SU-DHL-6 (cell line): ENCODE measurements around the gene CUEDC1.

Experiments
- CTCF ChIP-seq: fragments of 200-600 bp; sonication (generic); IDR thresholded peaks from one replicate; pipeline ENCODE4 v1.5.1; 2017; ENCODE audit warnings: antibody characterized with exemption, mild to moderate bottlenecking, low read length, moderate library complexity; ENCODE audit not compliant: insufficient read depth, poor library complexity, severe bottlenecking
- EZH2phosphoT487 ChIP-seq: fragments of 200-600 bp; sonication (generic), shearing (Covaris generic); conservative IDR thresholded peaks from 2 replicates; pipeline ENCODE4 v1.6.1; 2018; ENCODE audit warnings: mild to moderate bottlenecking, antibody characterized with exemption, low read length, moderate library complexity, mixed read lengths

GRCh38 chr17:57982452-57983170 is 27.4 kb upstream of the CUEDC1 start:
- TF ChIP-seq CTCF (no peak), EZH2phosphoT487 (no peak)
